LHCN-M2 (cell line): Measurements from ENCODE around the gene IGFALS. TPM values are rescaled to one million over a fixed set of nuclear protein-coding genes. Genes with fewer than 3 reads are reported as not detected.

Source experiments
- DNase-seq: peaks from one replicate; pipeline ENCODE4 v3.0.0-alpha.2; 2012; ENCODE audit warnings: low read depth
- total RNA-seq: library from RNA; depleted of rRNA; stranded (reverse); fragments of >200 nt; gene quantifications from 2 replicates; pipeline ENCODE4 v1.2.3, GENCODE V29; 2014

Gene IGFALS
- total RNA-seq, 1 experiment from 2014 or later: not detected

DNA sequence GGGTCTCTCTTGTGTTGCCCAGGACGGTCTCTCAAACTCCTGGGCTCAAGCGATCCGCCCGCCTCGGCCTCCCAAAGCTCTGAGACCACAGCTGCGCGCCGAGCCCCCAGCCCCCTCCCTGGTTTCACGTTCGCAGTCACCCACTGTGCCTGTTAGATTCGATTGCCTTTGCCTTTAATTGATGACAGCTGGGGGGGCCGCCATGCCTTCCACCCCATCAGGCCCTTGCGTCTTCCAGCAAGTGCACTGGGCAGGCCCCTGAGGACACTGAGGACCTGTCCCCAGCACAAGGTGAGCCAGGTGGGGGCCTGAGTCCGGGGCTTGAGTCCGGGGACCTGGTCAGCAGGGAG, 3.3 kb downstream of the IGFALS start:
- no peak for DNase-seq

DNA sequence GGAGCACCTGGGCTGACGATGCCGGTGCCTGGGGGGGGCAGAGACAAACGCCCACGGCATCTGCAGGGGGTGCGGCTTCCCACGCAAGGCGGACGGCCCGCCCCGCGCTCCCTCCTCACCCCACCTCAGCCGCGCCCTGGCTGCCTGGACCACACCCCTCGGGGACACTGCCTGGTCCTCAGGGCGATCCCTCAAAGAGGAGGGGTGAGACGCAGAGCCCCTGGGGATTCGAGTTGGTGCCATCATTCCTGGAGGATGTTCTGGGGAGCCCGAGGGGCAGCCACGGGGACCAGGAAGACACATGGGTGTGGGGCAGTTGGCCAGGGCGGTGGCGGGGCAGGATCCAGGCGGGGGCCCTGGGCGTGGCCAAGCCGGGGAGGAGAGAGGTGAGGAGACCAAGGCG, 3.9 kb downstream of the IGFALS start:
- DNase-seq: no peak

DNA sequence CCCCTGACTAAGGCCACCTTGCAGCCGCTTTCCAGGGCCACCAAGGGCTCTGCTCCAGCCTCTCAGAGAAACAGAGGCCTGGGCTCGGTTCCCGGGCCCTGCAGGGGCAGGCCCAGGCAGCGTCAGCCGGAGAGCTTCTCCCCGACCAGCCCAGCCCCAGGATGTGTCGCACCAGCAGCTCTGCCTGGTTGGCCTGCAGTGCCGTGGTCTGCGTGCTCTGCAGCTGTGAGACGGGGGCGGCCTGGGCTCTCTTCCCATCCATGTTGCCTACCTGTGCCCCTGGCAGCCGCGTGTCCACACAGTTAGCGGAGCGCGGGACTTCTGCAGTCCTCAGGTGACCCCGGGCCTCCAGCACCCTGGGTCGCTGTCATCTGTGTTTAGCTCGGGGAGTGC, 4.8 kb downstream of the IGFALS start:
- DNase-seq: no peak

DNA sequence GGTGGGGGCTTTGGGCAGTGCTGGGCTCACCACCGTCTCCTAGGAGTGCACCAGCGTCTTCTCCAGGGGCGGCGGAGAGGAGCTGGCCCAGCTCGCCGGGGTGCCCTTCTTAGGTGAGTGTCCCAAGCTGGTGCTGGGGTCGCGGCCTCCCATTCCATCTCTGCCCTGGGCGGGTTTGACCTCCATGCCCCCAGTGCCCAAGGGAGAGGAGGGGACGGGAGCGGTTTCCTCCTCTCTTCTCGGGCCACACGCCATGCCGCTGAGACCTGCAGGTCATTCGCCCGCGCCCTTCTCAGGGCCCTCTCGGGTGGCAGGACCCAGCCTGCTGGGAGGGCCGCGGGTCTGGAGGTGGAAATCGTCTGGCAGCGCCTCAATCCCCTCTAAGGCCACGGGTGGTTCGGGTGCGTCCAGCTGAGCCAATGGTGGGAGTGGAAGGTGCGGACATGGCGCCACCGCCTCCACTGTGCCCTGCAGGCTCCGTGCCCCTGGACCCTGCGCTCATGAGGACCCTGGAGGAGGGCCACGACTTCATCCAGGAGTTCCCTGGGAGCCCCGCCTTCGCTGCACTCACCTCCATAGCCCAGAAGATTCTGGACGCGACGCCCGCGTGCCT, 5.3 kb downstream of the IGFALS start:
- no peak for DNase-seq

DNA sequence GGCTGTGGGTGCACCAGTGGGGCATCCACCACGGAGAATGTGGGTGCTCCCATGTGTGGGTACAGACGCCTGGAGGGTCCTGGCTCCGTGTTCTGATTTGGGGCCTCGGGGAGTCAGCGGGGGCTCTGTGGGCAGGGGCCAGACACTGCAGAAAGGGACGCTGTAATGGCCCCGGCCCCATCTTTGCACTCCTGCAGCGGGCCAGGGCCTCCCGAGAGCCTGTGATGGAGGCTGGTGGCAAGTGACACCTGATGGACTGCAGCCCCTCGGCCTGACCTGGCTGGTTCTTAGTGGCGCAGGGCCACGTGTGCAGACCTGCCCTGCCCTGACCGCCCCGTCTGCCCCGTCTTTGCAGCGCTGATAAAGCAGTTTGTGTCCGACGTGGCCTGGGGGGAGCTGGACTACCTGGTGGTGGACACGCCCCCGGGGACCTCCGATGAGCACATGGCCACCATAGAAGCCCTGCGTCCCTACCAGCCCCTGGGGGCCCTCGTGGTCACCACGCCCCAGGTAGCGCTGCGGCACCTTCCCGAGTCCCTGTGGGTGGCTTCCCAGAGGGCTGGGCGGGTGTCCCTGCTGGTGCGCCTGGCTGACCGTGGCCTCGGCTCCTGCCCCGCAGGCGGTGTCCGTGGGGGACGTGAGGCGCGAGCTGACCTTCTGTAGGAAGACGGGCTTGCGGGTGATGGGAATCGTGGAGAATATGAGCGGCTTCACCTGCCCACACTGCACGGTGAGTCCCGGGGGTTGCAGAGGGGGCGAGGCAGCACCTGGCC, 6.0 kb downstream of the IGFALS start:
- DNase-seq: no peak

DNA sequence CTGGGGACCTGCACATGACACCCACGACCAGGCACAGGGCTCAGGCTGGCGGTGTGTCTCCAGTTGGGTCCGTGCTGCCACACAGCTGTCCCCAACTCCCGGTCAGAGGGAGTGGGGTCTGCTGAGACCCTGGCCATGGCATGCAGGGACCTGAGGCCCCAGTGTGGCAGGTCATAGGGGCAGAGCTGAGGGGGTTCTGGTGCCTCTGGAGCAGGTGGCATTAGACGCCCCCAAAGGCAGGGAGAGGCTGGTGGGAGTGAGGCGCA, 6.5 kb downstream of the IGFALS start:
- no peak for DNase-seq

DNA sequence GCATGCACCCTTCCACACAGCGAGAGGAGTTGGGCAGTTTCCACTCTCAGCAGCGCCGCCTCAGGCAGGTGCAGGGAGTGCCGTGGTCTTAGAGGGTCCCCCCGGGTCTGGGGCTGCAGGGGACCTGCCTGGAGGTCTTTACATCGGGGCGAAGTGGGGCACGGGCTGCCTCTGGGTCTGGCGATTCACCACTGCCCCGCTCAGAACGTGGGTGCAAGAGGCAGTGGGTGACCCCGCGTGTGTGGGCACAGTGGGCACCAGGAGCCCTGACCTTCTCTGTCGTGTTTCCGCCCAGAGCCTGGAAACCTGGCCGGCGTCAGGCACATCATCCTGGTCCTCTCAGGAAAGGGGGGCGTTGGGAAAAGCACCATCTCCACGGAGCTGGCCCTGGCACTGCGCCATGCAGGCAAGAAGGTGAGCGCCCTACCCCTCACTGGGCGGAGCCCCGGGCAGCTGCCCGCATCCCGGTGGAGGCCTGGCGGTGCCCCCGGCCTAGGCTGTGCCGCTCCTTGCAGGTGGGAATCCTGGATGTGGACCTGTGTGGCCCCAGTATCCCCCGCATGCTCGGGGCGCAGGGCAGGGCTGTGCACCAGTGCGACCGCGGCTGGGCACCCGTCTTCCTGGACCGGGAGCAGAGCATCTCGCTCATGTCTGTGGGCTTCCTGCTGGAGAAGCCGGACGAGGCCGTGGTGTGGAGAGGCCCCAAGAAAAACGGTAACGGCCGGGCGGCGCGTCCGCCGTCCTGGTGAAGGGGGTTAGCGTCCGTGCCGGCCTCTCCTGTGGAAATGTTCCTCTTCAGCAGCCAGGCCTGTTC, 7.1 kb downstream of the IGFALS start:
- DNase-seq: no peak

DNA sequence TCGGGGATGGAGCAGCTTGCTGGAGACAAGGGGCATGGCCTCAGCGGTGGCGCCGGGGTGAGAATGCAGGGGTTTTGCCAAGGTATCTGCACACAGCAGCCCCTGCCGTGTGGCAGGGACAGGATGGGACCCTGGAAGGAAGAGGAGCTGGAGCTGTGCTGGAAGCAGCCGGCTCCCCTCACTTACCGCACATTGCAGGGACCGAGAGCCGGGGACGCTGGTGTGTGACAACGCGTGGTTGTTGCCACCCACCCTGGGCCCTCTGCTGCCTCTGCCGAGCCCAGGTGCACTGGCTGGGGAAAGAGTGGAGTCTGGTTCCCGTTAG, 7.7 kb downstream of the IGFALS start:
- no peak for DNase-seq

DNA sequence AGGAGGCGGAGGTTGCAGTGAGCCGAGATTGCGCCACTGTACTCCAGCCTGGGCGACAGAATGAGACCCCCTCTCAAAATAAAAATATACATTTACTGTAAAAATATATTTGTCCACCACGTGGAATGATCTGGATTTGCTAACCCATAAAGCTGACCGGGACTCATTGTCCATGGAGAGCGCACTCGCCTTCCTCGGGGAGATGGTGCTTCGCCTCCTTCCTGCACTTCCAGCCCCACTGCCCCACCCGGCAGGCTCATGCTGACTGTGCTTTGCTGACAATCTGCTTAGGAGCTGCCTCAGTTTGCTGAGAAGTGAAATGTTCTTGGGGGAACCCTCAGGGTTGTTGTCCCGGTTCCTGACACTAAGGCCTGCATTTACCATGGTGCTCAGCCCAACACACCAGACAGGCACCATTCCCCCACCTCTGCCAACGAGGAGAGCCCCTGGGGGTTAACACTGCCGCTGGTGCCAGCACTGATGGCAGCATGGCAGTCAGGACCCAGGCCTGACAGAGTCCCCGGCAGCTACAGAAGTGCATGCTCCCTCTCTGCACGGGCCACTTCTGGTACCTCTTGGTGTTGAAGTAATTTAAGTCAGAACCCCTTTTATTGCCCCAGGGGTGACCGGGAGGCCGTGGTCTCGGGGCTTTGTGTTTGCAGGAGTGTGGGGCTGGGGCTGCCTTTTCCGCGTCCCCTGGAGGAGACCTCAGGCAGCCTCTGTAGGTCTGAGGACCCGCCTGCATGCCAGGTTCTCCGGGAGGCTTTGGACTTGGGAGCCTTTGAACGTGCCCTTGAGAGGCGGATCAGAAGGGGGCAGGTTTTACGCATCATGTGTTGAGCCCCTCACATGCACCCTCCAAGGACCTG, 8.3 kb downstream of the IGFALS start:
- no peak for DNase-seq

DNA sequence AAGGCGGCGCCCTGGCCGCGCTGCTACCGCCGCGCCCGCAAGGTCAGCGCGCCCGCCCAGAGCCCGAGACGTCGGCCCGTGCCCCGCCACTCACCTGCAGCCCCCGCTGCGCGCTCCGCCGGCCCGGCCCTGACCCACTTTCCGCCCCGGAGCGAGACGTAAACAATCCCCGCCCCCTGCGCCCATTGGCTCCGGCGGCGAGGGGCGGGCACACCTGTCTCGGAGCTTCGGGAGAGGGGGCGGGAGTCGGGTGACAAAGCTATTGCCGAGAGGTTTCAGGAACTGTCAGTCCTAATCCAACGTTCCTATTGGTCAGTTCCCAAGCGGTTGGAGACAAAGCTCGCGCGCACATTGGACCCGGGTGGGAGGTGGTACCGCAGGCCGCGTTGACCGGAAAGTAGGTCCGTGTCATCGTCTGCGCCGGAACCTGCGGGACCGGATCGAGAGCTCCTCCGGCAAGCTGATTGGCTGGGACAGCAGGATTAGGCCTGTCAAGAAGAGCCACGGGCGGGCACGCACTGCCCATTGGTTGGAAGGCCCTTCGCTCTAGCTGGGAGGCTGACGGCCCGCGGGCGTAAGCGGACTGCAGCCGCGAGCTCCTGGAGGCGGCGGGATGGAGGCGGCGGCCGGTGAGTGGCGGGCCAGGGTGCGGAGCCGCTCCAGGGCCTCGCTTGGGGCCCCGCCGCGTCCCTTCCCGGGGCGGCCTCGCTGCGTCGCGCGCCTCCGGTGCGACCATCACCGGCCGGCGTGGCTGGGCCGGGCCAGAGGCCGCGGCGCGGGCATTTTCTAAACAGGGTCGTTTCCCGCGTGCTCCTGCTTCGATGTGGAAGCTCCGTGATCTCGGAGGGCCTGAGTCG, 10.9 kb downstream of the IGFALS start, which contains the start of the genes NUBP2 and SPSB3:
Gene NUBP2 (plus strand): TSS at position 553 of the 857 bp plus-strand sequence. CDS start 61 bp downstream, at position 614.
Gene SPSB3 (minus strand): TSS at position 164 of the 857 bp plus-strand sequence. CDS start 1,088 bp downstream, outside the sequence.
- DNase-seq: peak; percentile 100

DNA sequence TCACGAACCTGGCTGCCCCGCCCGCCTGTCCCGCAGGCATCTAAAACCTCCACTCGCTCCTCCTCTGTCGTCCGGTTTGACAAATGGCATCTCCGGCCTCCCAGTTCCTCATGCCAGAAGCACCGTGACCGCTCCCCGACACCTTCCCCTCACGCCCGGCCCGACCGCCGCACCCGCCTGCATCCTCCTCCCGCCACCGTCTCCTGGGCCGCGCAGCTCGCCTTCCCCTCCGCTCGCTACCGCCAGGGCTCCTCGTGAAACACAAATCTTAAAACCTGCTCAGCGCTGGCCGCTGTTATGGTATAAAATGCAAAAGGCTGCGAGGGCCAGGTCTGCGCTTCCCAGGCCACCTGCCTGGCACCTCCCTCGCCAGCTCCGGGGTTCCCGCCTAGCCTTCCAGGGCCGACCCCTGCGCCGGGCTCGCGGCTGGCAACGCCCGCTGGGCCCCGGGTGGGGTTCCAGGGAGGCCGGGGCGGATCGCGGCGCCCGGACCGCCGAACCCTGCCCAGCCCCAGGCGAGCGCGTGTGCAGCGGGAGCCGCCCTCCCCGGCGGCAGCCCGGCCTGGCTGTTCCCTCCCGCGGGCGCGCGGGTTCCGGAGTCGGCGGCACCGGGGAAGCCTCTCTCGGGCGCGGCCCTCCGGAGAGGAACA, 11.6 kb downstream of the IGFALS start:
- DNase-seq: no peak

DNA sequence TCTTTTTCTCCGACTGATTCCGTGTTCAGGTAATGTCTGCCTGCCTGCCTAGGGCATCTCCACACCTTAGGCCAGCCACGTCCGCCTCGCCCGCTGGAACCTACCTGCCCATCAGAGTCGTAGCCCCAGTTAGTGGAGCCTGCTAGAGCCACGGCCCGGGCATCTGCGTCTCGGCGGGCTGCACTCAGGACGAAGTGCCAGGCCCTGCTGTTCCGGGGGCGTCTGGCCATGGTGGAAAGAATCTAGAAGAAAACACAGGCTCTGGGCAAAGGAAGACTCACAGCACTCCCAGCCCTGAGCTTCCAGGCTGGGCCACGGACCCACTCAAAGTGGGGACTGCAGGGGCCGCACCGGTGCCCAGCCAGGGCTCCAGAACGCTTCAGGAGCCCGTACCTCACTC, 12.3 kb downstream of the IGFALS start:
- no peak for DNase-seq

DNA sequence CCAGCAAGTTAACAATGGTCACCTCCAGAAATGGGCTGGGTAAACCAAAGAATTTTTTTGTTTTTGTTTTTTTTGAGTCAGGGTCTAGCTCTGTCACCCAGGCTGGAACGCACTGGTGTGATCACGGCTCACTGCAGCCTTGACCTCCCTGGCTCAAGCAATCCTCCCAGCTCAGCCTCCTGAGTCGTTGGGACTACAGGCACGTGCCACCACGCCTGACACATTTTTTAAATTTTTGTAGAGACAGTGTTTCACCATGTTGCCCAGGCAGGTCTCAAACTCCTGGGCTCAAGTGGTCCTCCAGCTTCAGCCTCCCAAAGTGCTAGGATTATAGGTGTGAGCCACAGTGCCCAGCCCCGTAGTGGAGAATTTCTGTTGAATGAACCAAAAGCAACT, 12.8 kb downstream of the IGFALS start:
- no peak for DNase-seq

DNA sequence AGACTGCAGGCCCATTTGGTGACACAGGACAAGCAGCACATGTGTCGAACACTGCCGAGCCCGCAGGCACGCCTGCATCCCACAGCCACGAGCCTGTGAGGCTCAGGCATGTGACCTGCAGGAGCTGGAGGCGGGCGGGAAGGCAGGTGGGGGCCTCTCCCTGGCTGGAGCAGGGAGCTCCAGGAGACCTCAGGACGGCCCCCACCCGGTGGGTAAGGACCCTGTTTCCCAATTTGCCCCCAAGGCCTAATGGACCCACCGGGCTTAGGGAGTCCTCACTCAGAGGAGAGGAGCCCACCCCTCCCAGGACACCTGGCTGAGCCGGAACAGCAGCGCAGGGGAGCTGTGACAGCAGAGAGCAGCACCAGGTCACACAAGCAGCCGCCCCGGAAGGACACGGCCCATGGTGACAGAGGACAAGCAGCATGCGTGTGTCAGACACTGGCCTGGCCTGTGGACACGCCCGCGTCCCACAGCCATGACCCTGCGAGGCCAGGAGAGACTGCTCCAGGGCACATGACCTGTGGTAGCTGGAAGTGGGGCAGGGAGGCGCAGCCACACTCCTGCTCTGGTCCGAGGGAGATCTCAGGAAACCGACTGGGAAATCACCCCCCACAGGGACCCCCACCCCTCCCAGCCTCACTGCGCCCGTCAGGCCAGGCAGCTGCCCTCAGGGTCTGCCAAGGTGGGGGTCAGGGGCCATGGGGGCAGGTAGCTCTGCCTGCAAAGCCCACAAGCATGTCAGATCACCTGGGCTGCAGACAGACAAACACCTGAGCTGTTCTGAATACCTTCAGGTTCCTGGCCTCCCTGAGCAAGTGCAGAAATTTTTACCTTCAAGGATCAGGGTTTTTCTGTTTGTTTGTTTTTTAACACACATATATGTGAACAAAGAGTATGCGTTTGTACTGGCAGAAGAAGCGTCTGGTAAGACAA, 13.5 kb downstream of the IGFALS start:
- no peak for DNase-seq

DNA sequence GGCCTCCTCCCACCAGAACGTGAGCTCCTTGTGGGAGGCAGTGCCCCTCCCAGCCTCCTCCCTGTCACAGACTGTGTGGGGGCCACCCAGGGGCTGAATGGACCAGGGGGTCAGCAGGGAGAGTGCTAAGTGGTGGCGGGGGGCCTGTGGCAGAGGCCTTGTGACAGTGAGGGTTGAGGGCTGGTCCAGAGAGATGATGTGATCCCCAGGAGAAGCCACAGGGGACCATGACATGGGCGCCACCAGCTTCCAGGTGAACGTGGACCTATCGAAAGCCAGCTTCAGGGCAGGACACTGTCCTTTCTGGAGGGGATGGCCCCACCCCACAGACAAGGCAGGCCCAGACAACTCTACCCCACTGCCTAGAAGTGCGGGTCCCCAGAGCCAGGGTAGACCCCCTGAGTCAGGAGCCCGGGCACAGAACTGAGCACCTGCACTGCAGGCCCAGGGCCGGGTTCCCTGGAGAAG, 14.2 kb downstream of the IGFALS start:
- no peak for DNase-seq

DNA sequence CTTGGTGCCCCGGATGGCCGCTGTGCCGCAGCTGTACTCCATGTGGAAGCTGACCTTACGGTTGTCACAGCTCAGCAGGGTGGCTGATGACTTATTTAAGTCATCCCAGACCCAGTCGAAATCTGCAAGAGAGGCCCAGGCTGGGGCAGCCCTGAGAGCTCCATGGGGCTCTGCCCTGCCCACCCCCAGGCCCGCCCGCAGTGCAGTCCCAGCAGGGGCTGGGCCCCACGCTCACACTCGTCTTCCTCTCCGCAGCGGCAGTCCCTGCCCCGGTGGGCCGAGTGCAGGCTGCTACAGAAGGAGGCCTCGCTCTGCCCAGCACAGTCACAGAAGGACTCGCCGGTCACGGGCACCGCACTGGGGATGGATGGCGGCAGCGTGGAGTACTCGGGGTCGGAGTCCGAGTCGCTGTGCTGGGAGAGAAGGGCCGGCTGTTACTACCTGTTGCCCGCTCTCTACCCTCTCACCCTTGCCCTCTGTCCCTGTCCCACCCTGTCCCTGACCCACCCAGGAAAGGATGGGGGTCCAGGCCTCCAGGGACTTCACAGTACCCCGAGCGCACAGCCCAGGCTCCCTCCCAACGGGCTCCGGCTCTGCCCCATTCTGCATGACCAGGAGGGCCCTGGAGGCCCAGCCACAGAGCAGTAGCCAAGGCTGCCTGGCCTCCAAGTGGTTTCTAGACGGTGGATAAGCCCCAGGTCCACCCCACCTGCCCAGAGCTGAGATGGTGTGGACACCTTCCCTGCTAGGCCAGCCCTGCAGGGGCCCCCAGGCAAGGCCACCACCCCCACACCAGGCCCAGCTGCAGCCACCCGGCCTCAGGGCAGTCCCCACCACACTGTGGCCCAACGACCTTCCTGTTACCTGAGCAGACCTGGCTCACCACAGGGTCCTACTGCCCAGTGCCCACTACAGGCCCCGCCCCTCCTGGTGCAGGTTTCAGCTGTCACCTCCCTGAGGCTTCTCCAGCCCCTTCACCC, 15.0 kb downstream of the IGFALS start:
- no peak for DNase-seq

DNA sequence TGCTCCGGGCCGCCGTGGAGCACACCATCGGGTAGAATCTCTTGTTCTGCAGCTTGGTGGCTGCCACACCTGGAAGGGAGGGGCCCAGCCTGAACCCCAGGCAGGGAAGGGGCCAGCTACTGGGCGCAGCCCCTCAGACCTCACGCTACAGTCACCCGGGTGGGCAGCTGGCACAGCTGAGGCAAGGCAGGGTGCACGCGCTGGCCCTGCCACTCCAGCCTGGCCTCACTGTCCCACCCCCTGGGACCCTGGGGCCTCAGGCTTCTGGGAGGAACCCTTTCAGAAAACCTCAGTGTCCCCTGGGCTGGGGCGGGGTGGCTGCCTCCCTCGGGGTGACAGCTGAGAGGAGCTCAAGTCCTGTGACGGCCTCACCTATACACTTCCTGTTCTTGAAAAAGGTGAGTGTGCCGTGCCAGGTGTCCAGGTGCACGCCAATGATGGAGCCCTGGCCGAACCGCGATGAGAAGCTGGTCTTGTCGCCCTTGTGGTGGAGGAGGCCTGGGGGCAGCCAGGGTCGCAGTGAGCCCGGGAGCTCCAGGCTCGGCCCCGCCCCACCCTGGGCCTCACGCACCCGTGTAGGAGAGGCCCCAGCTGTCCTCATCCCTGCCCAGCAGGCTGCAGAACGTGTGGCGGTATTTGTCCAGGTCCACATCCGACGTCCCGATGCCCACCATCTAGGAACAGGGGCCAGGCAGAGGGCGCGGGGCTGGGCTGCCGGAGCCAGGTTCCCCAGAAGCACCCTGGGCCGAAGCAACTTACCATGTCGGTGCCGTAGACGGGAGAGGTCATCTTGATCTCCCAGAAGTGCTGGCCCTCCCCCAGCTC, 15.9 kb downstream of the IGFALS start:
- no peak for DNase-seq
